ENCODE results near the gene FBL. TPM values are rescaled to one million over a fixed set of nuclear protein-coding genes. Genes with fewer than 3 reads are reported as not detected.

Gene FBL
- polyA plus RNA-seq, 1 of the 3 experiments (the other 2 are of a cell fraction), result 371 TPM

GRCh38 chr19:39813264-39813993, 32.8 kb downstream of the FBL start:
- no peak overlapping the region for H3K9ac ChIP-seq
- H3K36me3 ChIP-seq (replicated peaks in 1 of 2; ENCODE audit: control insufficient read depth in 1 of 2, insufficient read depth in 2 of 2, low read length in 1 of 2), result no peaks in the 10 kb centered on the region
- no peaks in the 10 kb centered on the region for H3K9me3 ChIP-seq
- H3K79me2 ChIP-seq (ENCODE audit: insufficient read depth), result no peaks in the 10 kb centered on the region
- no peaks in the 10 kb centered on the region for H3F3A ChIP-seq (replicated peaks; ENCODE audit: insufficient read depth)
- ChIA-PET POLR2A (no interaction called here), CTCF (interaction anchor here (0.9 to 1.3 kb wide), 2 partner anchors 11 to 29 kb away, joined by 3 to 4 read pairs; no protein-coding TSS in a partner anchor)
- no peaks in the 10 kb centered on the region for H3K9me2 ChIP-seq
- DNase-seq, result no peak
- H4K20me1 ChIP-seq (ENCODE audit: insufficient read depth), result no peaks in the 10 kb centered on the region
- no peaks in the 10 kb centered on the region for H3K27me3 ChIP-seq (ENCODE audit: insufficient read depth)
- H3K4me3 ChIP-seq (ENCODE audit: low read depth in 2 of 2, low read length in 1 of 2), result no peak overlapping the region
- no peak overlapping the region for H3K4me2 ChIP-seq
- no peak overlapping the region for H2AFZ ChIP-seq (ENCODE audit: low read depth)
- H3K4me1 ChIP-seq (ENCODE audit: control insufficient read depth in 1 of 2, insufficient read depth in 2 of 2, low read depth in 1 of 2, low read length in 1 of 2), result no peaks in the 10 kb centered on the region
- H3K27ac ChIP-seq (ENCODE audit: low read depth in 2 of 2, low read length in 1 of 2), result no peak overlapping the region
- TF ChIP-seq CTCF (IDR thresholded peaks at IDR 0.05) (no peak), EZH2phosphoT487 (IDR thresholded peaks at IDR 0.05; ENCODE audit: borderline replicate concordance, low read depth) (no peak), RAD21 (IDR thresholded peaks at IDR 0.05; ENCODE audit: low read length) (no peak), TEAD4 (IDR thresholded peaks at IDR 0.05; ENCODE audit: borderline replicate concordance, insufficient read depth) (no peak), GATA2 (CRISPR knock-in tag; IDR thresholded peaks at IDR 0.05) (no peak), NRF1 (IDR thresholded peaks at IDR 0.05; ENCODE audit: low read depth, low read length) (no peak), IRF3 (IDR thresholded peaks at IDR 0.05; ENCODE audit: low read depth, low read length) (no peak), FOSL2 (IDR thresholded peaks at IDR 0.05; ENCODE audit: borderline replicate concordance, low read depth) (no peak), REST (IDR thresholded peaks at IDR 0.05; ENCODE audit: low read depth, low read length) (no peak), SMC3 (IDR thresholded peaks at IDR 0.05; ENCODE audit: low read depth, low read length) (no peak), RXRA (IDR thresholded peaks at IDR 0.05; ENCODE audit: borderline replicate concordance, low read depth) (no peak)
- 74% methylated on average over 9 of the region's 9 CpGs for WGBS (ENCODE audit: low lambda C conversion rate)
